Measurements from ENCODE around the gene EPHB4. TPM values are rescaled to one million over a fixed set of nuclear protein-coding genes. Genes with fewer than 3 reads are reported as not detected.
"Not testable (repeated sequence)": the region's sequence is repeated elsewhere in the genome, so short reads cannot be mapped to it uniquely, and the experiment has no call there.

EPHB4 gene
- total RNA-seq, 4 donors from 2014 or later: 26.2 to 92.4 (median 59.0) TPM

DNA sequence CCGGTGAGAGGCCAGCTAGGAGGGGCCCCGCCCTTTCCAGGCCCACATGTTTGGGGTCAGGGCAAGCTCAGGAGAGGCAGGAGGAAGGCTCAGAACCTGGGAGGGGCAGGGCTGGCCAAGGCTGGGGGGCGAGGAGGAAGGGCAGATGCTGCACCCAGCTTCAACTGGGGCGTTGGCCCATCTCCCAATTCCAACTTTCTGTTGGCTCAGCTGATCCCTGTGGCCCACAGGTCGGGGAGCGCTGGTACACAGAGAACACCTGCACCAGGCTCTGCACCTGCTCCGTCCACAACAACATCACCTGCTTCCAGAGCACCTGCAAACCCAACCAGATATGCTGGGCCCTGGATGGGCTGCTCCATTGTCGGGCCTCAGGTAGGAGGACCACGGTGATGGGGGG lies 53.8 kb downstream of the EPHB4 start:
- 100% methylated on average over 2 of the region's 9 CpGs for WGBS
- H3K27ac ChIP-seq (replicated peaks in 1 of 4): no peak overlapping the region
- no peak for TF ChIP-seq EP300 (IDR thresholded peaks at IDR 0.05)
- TF ChIP-seq POLR2A (IDR thresholded peaks at IDR 0.05; ENCODE audit: low read depth): no peak
- TF ChIP-seq, protein P1, sequence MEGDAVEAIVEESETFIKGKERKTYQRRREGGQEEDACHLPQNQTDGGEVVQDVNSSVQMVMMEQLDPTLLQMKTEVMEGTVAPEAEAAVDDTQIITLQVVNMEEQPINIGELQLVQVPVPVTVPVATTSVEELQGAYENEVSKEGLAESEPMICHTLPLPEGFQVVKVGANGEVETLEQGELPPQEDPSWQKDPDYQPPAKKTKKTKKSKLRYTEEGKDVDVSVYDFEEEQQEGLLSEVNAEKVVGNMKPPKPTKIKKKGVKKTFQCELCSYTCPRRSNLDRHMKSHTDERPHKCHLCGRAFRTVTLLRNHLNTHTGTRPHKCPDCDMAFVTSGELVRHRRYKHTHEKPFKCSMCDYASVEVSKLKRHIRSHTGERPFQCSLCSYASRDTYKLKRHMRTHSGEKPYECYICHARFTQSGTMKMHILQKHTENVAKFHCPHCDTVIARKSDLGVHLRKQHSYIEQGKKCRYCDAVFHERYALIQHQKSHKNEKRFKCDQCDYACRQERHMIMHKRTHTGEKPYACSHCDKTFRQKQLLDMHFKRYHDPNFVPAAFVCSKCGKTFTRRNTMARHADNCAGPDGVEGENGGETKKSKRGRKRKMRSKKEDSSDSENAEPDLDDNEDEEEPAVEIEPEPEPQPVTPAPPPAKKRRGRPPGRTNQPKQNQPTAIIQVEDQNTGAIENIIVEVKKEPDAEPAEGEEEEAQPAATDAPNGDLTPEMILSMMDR (IDR thresholded peaks at IDR 0.05): no peak
- TF ChIP-seq POLR2AphosphoS5 (IDR thresholded peaks at IDR 0.05): no peak
- H3K4me3 ChIP-seq: no peak overlapping the region
- intact Hi-C loops (cut with DNase I): no loop called here
- H3K9me3 ChIP-seq: no peaks in the 10 kb centered on the region
- no peaks in the 10 kb centered on the region for H3K4me1 ChIP-seq
- DNase-seq (ENCODE audit: extremely low spot score): no peak
- H3K27me3 ChIP-seq: peaks cover 0 to 38% (median 0%) of the 10 kb centered on the region in 4 donors
- H3K36me3 ChIP-seq: no peaks in the 10 kb centered on the region

DNA sequence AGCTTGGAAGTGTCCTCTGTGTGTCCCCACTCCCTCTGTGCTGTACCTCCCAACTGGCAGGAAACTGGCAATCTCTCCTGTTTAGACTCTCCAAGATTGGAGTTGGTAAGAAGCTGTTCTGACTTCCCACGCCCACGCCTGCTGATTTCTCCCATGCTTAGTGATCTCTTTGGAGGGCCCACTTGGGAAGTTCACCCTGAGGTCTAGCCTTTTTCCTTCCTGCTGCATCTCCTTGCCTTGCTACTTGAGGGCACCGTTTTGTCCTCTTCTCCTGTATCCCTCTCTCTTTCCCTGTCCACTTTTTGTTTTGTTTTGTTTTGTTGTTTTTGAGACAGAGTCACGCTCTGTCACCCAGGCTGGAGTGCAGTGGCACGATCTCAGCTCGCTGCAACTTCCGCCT lies 58.5 kb downstream of the EPHB4 start:
- peaks cover 0 to 3% (median 0%) of the 10 kb centered on the region in 4 donors for H3K27me3 ChIP-seq
- WGBS: 92% methylated on average over 7 of the region's 7 CpGs
- no peaks in the 10 kb centered on the region for H3K36me3 ChIP-seq
- H3K9me3 ChIP-seq: no peaks in the 10 kb centered on the region
- intact Hi-C loops (cut with DNase I): no loop called here
- no peak overlapping the region for H3K27ac ChIP-seq (replicated peaks in 1 of 4)
- DNase-seq (ENCODE audit: extremely low spot score): no peak
- H3K4me1 ChIP-seq: no peaks in the 10 kb centered on the region
- TF ChIP-seq, protein P1 (IDR thresholded peaks at IDR 0.05): no peak
- no peak for TF ChIP-seq POLR2A (IDR thresholded peaks at IDR 0.05; ENCODE audit: low read depth)
- TF ChIP-seq EP300 (IDR thresholded peaks at IDR 0.05): no peak
- no peak for TF ChIP-seq POLR2AphosphoS5 (IDR thresholded peaks at IDR 0.05)
- no peak overlapping the region for H3K4me3 ChIP-seq

DNA sequence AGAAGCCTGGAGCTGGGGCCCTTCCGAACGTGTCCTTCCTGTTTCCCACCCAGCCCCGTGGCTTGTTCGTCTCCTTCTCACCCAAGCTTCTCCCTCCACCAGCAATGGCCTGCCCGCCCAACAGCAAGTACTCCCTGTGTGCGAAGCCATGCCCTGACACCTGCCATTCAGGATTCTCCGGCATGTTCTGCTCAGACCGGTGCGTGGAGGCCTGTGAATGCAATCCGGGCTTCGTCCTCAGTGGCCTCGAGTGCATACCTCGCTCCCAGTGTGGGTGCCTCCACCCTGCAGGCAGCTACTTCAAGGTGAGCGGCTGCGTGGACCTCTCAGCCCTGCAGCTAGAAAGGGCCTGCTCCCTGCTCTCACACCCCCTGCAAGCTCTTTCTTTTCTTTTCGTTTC lies 62.1 kb downstream of the EPHB4 start:
- no peak overlapping the region for H3K4me3 ChIP-seq
- no peaks in the 10 kb centered on the region for H3K36me3 ChIP-seq
- intact Hi-C loops (cut with DNase I): no loop called here
- DNase-seq (ENCODE audit: extremely low spot score): no peak
- no peaks in the 10 kb centered on the region for H3K4me1 ChIP-seq
- no peaks in the 10 kb centered on the region for H3K9me3 ChIP-seq
- TF ChIP-seq, protein P1 (IDR thresholded peaks at IDR 0.05): no peak
- TF ChIP-seq POLR2A (IDR thresholded peaks at IDR 0.05; ENCODE audit: low read depth) (no peak), POLR2AphosphoS5 (IDR thresholded peaks at IDR 0.05) (no peak)
- H3K27me3 ChIP-seq: no peaks in the 10 kb centered on the region
- H3K27ac ChIP-seq (replicated peaks in 1 of 4): no peak overlapping the region
- 71% methylated on average over 16 of the region's 16 CpGs for WGBS

DNA sequence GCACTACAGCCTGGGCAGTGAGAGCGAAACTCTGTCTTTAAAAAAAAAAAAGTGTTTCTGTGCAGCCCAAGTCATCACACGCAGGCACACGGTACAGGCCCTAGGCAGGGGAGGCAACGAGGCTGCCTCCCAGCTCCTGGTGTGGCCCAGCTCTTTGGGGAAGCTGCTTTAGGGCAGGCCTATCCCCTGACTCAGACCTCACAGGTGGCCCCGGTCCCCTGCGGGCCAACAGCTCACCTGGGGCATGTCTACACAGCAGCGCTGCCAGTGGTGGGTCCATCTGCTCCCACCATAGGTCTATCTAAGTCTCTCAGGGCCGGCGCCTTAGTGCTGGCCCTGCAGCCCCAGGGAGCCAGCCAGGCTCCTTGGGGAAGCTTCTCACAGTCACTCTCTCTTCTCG lies 62.5 kb downstream of the EPHB4 start:
- TF ChIP-seq, protein P1 (IDR thresholded peaks at IDR 0.05): no peak
- TF ChIP-seq EP300 (IDR thresholded peaks at IDR 0.05) (no peak), POLR2A (IDR thresholded peaks at IDR 0.05; ENCODE audit: low read depth) (no peak), POLR2AphosphoS5 (IDR thresholded peaks at IDR 0.05) (no peak)
- DNase-seq (ENCODE audit: extremely low spot score): no peak
- Histone ChIP-seq H3K9me3 (no peaks in the 10 kb centered on the region), H3K36me3 (no peaks in the 10 kb centered on the region), H3K27ac (replicated peaks in 1 of 4) (no peak overlapping the region), H3K27me3 (peaks cover 0 to 4% (median 0%) of the 10 kb centered on the region in 4 donors), H3K4me1 (no peaks in the 10 kb centered on the region), H3K4me3 (no peak overlapping the region)
- intact Hi-C loops (cut with DNase I): no loop called here
- 58% methylated on average over 6 of the region's 10 CpGs for WGBS

DNA sequence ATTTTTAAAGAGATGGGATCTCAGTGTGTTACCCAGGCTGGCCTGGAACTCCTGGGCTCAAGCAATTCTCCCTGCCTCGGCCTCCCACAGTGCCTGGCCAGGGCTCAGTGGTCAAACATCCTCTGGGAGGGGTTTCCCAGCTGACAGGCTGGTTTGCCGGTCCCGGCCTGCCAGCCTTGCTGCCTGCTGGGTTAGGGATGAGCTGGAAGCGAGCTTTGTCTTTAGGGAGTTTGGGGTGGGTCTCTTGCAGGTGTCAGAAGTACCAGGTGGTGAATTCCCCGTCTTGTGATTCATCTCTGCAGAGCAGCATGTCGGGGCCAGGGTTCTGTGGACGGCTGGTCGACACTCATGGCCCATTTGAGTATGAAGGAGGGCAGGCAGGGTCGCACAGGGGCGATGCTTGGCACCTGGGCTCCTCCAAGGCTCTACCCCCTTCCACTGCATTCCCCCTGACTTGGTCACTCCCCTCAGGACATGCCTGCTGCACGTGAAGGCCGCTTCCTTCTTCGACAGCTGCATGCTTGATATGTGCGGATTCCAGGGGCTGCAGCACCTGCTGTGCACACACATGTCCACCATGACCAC lies 63.7 kb downstream of the EPHB4 start:
- H3K4me3 ChIP-seq: no peak overlapping the region
- no peak for TF ChIP-seq EP300 (IDR thresholded peaks at IDR 0.05)
- TF ChIP-seq, protein P1 (IDR thresholded peaks at IDR 0.05): no peak
- no peak for TF ChIP-seq POLR2AphosphoS5 (IDR thresholded peaks at IDR 0.05)
- peaks cover 0 to 9% (median 0%) of the 10 kb centered on the region in 4 donors for H3K27me3 ChIP-seq
- no peaks in the 10 kb centered on the region for H3K9me3 ChIP-seq
- intact Hi-C loops (cut with DNase I): no loop called here
- H3K36me3 ChIP-seq: no peaks in the 10 kb centered on the region
- no peaks in the 10 kb centered on the region for H3K4me1 ChIP-seq
- no peak overlapping the region for H3K27ac ChIP-seq (replicated peaks in 1 of 4)
- DNase-seq (ENCODE audit: extremely low spot score): no peak
- 83% methylated on average over 6 of the region's 14 CpGs for WGBS

DNA sequence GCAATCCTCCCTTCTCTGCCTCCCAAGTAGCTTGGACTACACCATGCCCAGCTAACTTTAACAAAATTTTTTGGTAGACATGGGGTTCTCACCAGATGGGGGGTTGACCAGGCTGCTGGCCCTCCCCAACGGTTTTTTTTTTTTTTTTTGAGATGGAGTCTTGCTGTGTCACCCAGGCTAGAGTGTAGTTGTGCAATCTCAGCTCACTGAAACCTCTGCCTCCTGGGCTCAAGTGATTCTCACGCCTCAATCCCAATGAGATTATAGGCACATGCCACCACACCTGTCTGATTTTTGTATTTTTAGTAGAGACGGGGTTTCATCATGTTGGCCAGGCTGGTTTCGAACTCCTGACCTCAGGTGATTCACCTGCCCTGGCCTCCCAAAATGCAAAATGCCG lies 64.5 kb downstream of the EPHB4 start:
- DNase-seq (ENCODE audit: extremely low spot score): not testable (repeated sequence)

More for the DNA sequence above, 64.5 kb downstream of the EPHB4 start:
- WGBS: 72% methylated on average over 5 of the region's 5 CpGs
- H3K27me3 ChIP-seq: peaks cover 0 to 17% (median 0%) of the 10 kb centered on the region in 4 donors
- intact Hi-C loops (cut with DNase I); H3K4me3 ChIP-seq; H3K9me3 ChIP-seq; H3K27ac ChIP-seq (replicated peaks in 1 of 4); H3K36me3 ChIP-seq; H3K4me1 ChIP-seq: not testable (repeated sequence)

All from esophagus muscularis mucosa (tissue), 4 donors.